GM23338 (cell line): Measurements from ENCODE around the gene KIRREL3. TPM values are rescaled to one million over a fixed set of nuclear protein-coding genes. Genes with fewer than 3 reads are reported as not detected.

Experiments used
- ATAC-seq: fragments of 200-7000 bp; cut with Tn5 transposase; 3 replicates; pipeline ENCODE4 v1.9.1; 2020
- DNase-seq: peaks from one replicate; pipeline ENCODE4 v3.0.0-alpha.2; 2015; ENCODE audit warnings: low spot score
- H2AFZ ChIP-seq: fragments of 200-600 bp; sonication (generic); 2 replicates; pipeline ENCODE4 v1.8.0; 2016; ENCODE audit warnings: antibody characterized with exemption, mild to moderate bottlenecking, moderate library complexity
- H3F3A ChIP-seq: fragments of 200-600 bp; sonication (generic); replicated peaks from 2 replicates; pipeline ENCODE4 v1.8.0; 2017; ENCODE audit warnings: antibody characterized with exemption, mixed run types, low read depth
- H3K27ac ChIP-seq: fragments of 200-600 bp; sonication (generic); 2 replicates; pipeline ENCODE4 v1.6.1; 2016; ENCODE audit warnings: low read depth
- H3K27me3 ChIP-seq: fragments of 200-600 bp; sonication (generic); 2 replicates; pipeline ENCODE4 v1.8.0; 2016; ENCODE audit warnings: mild to moderate bottlenecking, mixed run types, moderate library complexity; ENCODE audit not compliant: insufficient read depth
- H3K36me3 ChIP-seq: fragments of 200-600 bp; sonication (generic); 2 replicates; pipeline ENCODE4 v1.8.0; 2016; ENCODE audit warnings: mild to moderate bottlenecking; ENCODE audit not compliant: insufficient read depth
- H3K4me1 ChIP-seq: fragments of 200-600 bp; sonication (generic); 2 replicates; pipeline ENCODE4 v1.8.0; 2016; ENCODE audit warnings: mild to moderate bottlenecking, moderate library complexity; ENCODE audit not compliant: insufficient read depth
- H3K4me2 ChIP-seq: fragments of 200-600 bp; sonication (generic); 2 replicates; pipeline ENCODE4 v1.7.1; 2017; ENCODE audit warnings: mixed run types
- H3K4me3 ChIP-seq: fragments of 200-600 bp; sonication (generic); 2 replicates; pipeline ENCODE4 v1.6.1; 2016; ENCODE audit warnings: mixed run types
- H3K79me2 ChIP-seq: fragments of 200-600 bp; sonication (generic); replicated peaks from 2 replicates; pipeline ENCODE4 v1.8.0; 2017; ENCODE audit warnings: mild to moderate bottlenecking; ENCODE audit not compliant: insufficient read depth
- H3K9me2 ChIP-seq: fragments of 200-600 bp; sonication (generic); 2 replicates; pipeline ENCODE4 v1.8.0; 2017; ENCODE audit not compliant: insufficient read depth
- H4K20me1 ChIP-seq: fragments of 200-600 bp; sonication (generic); replicated peaks from 2 replicates; pipeline ENCODE4 v1.8.0; 2017; ENCODE audit warnings: mild to moderate bottlenecking; ENCODE audit not compliant: insufficient read depth
- H3K27ac Mint-ChIP-seq: 2 replicates; pipeline ENCODE4 v1.8.0; 2020; ENCODE audit warnings: inconsistent platforms, mild to moderate bottlenecking, moderate library complexity, mixed read lengths
- H3K27me3 Mint-ChIP-seq: 3 replicates; pipeline ENCODE4 v1.8.0; 2022; ENCODE audit warnings: low read depth, mild to moderate bottlenecking, moderate library complexity, mixed read lengths, inconsistent platforms; ENCODE audit not compliant: insufficient read depth, poor library complexity
- H3K36me3 Mint-ChIP-seq: 3 replicates; pipeline ENCODE4 v1.8.0; 2021; ENCODE audit warnings: low read depth, mild to moderate bottlenecking, inconsistent platforms, moderate library complexity, mixed read lengths
- H3K4me1 Mint-ChIP-seq: 3 replicates; pipeline ENCODE4 v1.8.0; 2020; ENCODE audit warnings: mild to moderate bottlenecking, inconsistent platforms, mixed read lengths
- H3K4me3 Mint-ChIP-seq: 3 replicates; pipeline ENCODE4 v1.8.0; 2021; ENCODE audit warnings: moderate library complexity, mild to moderate bottlenecking, inconsistent platforms, mixed read lengths
- H3K9me3 Mint-ChIP-seq: 3 replicates; pipeline ENCODE4 v1.8.0; 2020; ENCODE audit warnings: moderate library complexity, mild to moderate bottlenecking, inconsistent platforms, mixed read lengths
- CREB1 ChIP-seq: fragments of 250-450 bp; sonication (Bioruptor Pico); IDR thresholded peaks from 2 replicates; pipeline ENCODE4 v1.5.0; 2020; ENCODE audit warnings: low read depth, mild to moderate bottlenecking, moderate library complexity
- CTCF ChIP-seq, 2 experiments: fragments of 200-600 bp in 1 of 2; sonication (generic) in 1 of 2; conservative IDR thresholded peaks; 2 replicates each; pipeline versions ENCODE4 v1.5.1 to v1.6.1; 2016 to 2017; ENCODE audit warnings: antibody characterized with exemption in 2 of 2, low read depth in 2 of 2, mild to moderate bottlenecking in 2 of 2, moderate library complexity in 1 of 2
- EZH2 ChIP-seq: fragments of 200-600 bp; sonication (generic); IDR thresholded peaks from one replicate; pipeline ENCODE4 v1.8.0; 2017; ENCODE audit warnings: antibody characterized with exemption, mild to moderate bottlenecking, low read depth; ENCODE audit not compliant: unreplicated experiment
- EZH2phosphoT487 ChIP-seq: fragments of 200-600 bp; sonication (generic); IDR thresholded peaks from one replicate; pipeline ENCODE4 v1.8.1; 2018; ENCODE audit warnings: antibody characterized with exemption; ENCODE audit not compliant: unreplicated experiment
- JUNB ChIP-seq: IDR thresholded peaks from one replicate; pipeline ENCODE4 v1.6.1; 2016; ENCODE audit warnings: antibody characterized with exemption; ENCODE audit not compliant: unreplicated experiment
- NANOG ChIP-seq: IDR thresholded peaks from 2 replicates; pipeline ENCODE4 v1.6.1; 2016; ENCODE audit warnings: antibody characterized with exemption, borderline replicate concordance
- POLR2AphosphoS5 ChIP-seq: IDR thresholded peaks from 2 replicates; pipeline ENCODE4 v1.6.1; 2016; ENCODE audit warnings: antibody characterized with exemption, low read depth
- REST ChIP-seq: IDR thresholded peaks from one replicate; pipeline ENCODE4 v1.6.1; 2018; ENCODE audit warnings: antibody characterized with exemption; ENCODE audit not compliant: unreplicated experiment
- STAT1 ChIP-seq: IDR thresholded peaks from one replicate; pipeline ENCODE4 v1.6.1; 2016; ENCODE audit warnings: antibody characterized with exemption; ENCODE audit not compliant: unreplicated experiment
- ZNF114 ChIP-seq: fragments of 250-450 bp; sonication (Bioruptor Pico); IDR thresholded peaks from 2 replicates; pipeline ENCODE4 v1.5.0; 2020; ENCODE audit warnings: mild to moderate bottlenecking, moderate library complexity
- ZNF331 ChIP-seq: fragments of 250-450 bp; sonication (Bioruptor Pico); IDR thresholded peaks from 2 replicates; pipeline ENCODE4 v1.5.0; 2020; ENCODE audit warnings: low read depth, mild to moderate bottlenecking, moderate library complexity
- ZNF462 ChIP-seq: fragments of 250-450 bp; sonication (Bioruptor Pico); IDR thresholded peaks from 2 replicates; pipeline ENCODE4 v1.5.0; 2020; ENCODE audit warnings: mild to moderate bottlenecking, moderate library complexity
- polyA plus RNA-seq: library from polyadenylated mRNA; unstranded; fragments of >200 nt; fragmentation: Nextera tagmentation; extraction: Ambion mirVana; gene quantifications from 2 replicates; pipeline ENCODE4 v1.2.1, GENCODE V29; 2016
- total RNA-seq: library from RNA; depleted of rRNA; stranded (reverse); fragments of >200 nt; shearing (Covaris generic); gene quantifications from 2 replicates; pipeline ENCODE4 v1.2.3, GENCODE V29; 2014
- TF ChIP-seq, protein P1 (sequence below): IDR thresholded peaks from 2 replicates; pipeline ENCODE4 v1.6.1; 2016; ENCODE audit warnings: antibody characterized with exemption

Gene KIRREL3
- total and polyA plus RNA-seq, 2 experiments from 2014 or later = 0.13 to 1.5 TPM

GRCh38 chr11:126543691-126544090 is 456.9 kb downstream of the KIRREL3 start:
- peaks cover 18% of the 10 kb centered on the region for H3K4me1 ChIP-seq
- H3K9me3 Mint-ChIP-seq = no peaks in the 10 kb centered on the region
- DNase-seq (no peak), ATAC-seq (peak; percentile 22)
- peaks cover 4% of the 10 kb centered on the region for H3K27me3 Mint-ChIP-seq
- H3K27ac ChIP-seq = no peak overlapping the region
- H3K9me2 ChIP-seq = no peaks in the 10 kb centered on the region
- H3F3A ChIP-seq = no peaks in the 10 kb centered on the region
- peak overlapping the region; percentile 14 for H3K4me2 ChIP-seq
- no peaks in the 10 kb centered on the region for H3K36me3 ChIP-seq
- peak overlapping the region; percentile 34; the same call in 1 of the 2 replicates for H3K27ac Mint-ChIP-seq
- peak overlapping the region; percentile 64; the same call in 1 of the 2 replicates for H2AFZ ChIP-seq
- H3K4me3 ChIP-seq = no peak overlapping the region
- peak overlapping the region; percentile 2; the same call in 1 of the 3 replicates for H3K4me3 Mint-ChIP-seq
- no peaks in the 10 kb centered on the region for H3K36me3 Mint-ChIP-seq
- H3K27me3 ChIP-seq = no peaks in the 10 kb centered on the region
- H4K20me1 ChIP-seq = no peaks in the 10 kb centered on the region
- no peak for TF ChIP-seq STAT1
- no peak for TF ChIP-seq EZH2phosphoT487
- TF ChIP-seq EZH2 = no peak
- TF ChIP-seq ZNF462 (CRISPR knock-in tag) = no peak
- TF ChIP-seq ZNF331 (CRISPR knock-in tag) = no peak
- TF ChIP-seq, protein P1, sequence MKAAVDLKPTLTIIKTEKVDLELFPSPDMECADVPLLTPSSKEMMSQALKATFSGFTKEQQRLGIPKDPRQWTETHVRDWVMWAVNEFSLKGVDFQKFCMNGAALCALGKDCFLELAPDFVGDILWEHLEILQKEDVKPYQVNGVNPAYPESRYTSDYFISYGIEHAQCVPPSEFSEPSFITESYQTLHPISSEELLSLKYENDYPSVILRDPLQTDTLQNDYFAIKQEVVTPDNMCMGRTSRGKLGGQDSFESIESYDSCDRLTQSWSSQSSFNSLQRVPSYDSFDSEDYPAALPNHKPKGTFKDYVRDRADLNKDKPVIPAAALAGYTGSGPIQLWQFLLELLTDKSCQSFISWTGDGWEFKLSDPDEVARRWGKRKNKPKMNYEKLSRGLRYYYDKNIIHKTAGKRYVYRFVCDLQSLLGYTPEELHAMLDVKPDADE = no peak
- TF ChIP-seq NANOG = no peak
- no peak for TF ChIP-seq ZNF114
- TF ChIP-seq POLR2AphosphoS5 = no peak
- TF ChIP-seq REST = no peak
- no peak for TF ChIP-seq JUNB
- no peak; a peak in 1 of 4 replicates for TF ChIP-seq CTCF (conservative IDR thresholded peaks at IDR 0.05; ENCODE audit: low read depth in 2 of 2)
- no peak for TF ChIP-seq CREB1 (CRISPR knock-in tag)
- H3K4me1 Mint-ChIP-seq = peaks cover 33% of the 10 kb centered on the region
- no peaks in the 10 kb centered on the region for H3K79me2 ChIP-seq
